IMR-90 (cell line): ENCODE results near the gene RAB3A. TPM values are rescaled to one million over a fixed set of nuclear protein-coding genes. Genes with fewer than 3 reads are reported as not detected.

Experiments used
- ATAC-seq: fragments of 200-7000 bp; cut with Tn5 transposase; 2 replicates; pipeline ENCODE4 v1.9.1; 2020; ENCODE audit warnings: low read depth, mild to moderate bottlenecking, moderate library complexity
- BruUV-seq: library from RNA; stranded (reverse); fragments of 400-500 nt; replicated peaks from 2 replicates; lab custom pipeline; 2021; lab: Mats Ljungman, UMichigan
- CTCF ChIA-PET: fragments of 300-600 bp; formaldehyde crosslinking; extraction: SDS; loops from one replicate; lab custom pipeline; 2021; ENCODE audit warnings: antibody characterized with exemption; lab: Yijun Ruan, JAX
- POLR2A ChIA-PET: fragments of 300-600 bp; sonication (Branson Sonifier 250); formaldehyde crosslinking; loops from one replicate; lab custom pipeline; 2022; ENCODE audit warnings: antibody characterized with exemption; ENCODE audit not compliant: unreplicated experiment; lab: Charles Lee
- DNase-seq: peaks from one replicate; pipeline ENCODE4 v3.0.0; 2013
- H2AFZ ChIP-seq: replicated peaks from 2 replicates; pipeline ENCODE3; 2013; ENCODE audit warnings: low read length, mild to moderate bottlenecking; ENCODE audit not compliant: poor library complexity
- H2AK5ac ChIP-seq: 2 replicates; pipeline ENCODE4 v1.6.1; 2013; ENCODE audit warnings: low read depth, low read length, inconsistent platforms
- H2AK9ac ChIP-seq: replicated peaks from 2 replicates; pipeline ENCODE3; 2013; ENCODE audit warnings: mild to moderate bottlenecking, low read depth, low read length, moderate library complexity; ENCODE audit not compliant: poor library complexity
- H2BK120ac ChIP-seq: 2 replicates; pipeline ENCODE4 v1.6.1; 2013; ENCODE audit warnings: low read depth, low read length, inconsistent platforms
- H2BK15ac ChIP-seq: 3 replicates; pipeline ENCODE4 v1.6.1; 2013; ENCODE audit warnings: low read depth, low read length, inconsistent platforms
- H2BK20ac ChIP-seq: 2 replicates; pipeline ENCODE4 v1.6.1; 2013; ENCODE audit warnings: low read depth, mild to moderate bottlenecking, inconsistent platforms, low read length, moderate library complexity
- H2BK5ac ChIP-seq: 2 replicates; pipeline ENCODE4 v1.6.1; 2013; ENCODE audit warnings: mild to moderate bottlenecking, low read depth, low read length, inconsistent platforms; ENCODE audit not compliant: poor library complexity, severe bottlenecking
- H3K14ac ChIP-seq: replicated peaks from 2 replicates; pipeline ENCODE4 v1.6.1; 2013; ENCODE audit warnings: low read depth, low read length, inconsistent platforms
- H3K18ac ChIP-seq: 2 replicates; pipeline ENCODE4 v1.6.1; 2013; ENCODE audit warnings: low read depth, low read length, control low read depth
- H3K23ac ChIP-seq: 2 replicates; pipeline ENCODE4 v1.6.1; 2013; ENCODE audit warnings: low read depth, low read length, inconsistent platforms
- H3K27ac ChIP-seq: 2 replicates; pipeline ENCODE4 v1.5.1; 2013; ENCODE audit warnings: mild to moderate bottlenecking, control low read depth, low read length; ENCODE audit not compliant: insufficient read depth
- H3K27me3 ChIP-seq: 2 replicates; pipeline ENCODE4 v1.6.1; 2013; ENCODE audit warnings: low read length; ENCODE audit not compliant: control insufficient read depth, insufficient read depth
- H3K36me3 ChIP-seq: 2 replicates; pipeline ENCODE4 v1.6.1; 2013; ENCODE audit warnings: low read length, mixed read lengths; ENCODE audit not compliant: control insufficient read depth, insufficient read depth
- H3K4ac ChIP-seq: 2 replicates; pipeline ENCODE4 v1.6.1; 2013; ENCODE audit warnings: low read depth, low read length, inconsistent platforms
- H3K4me1 ChIP-seq: 2 replicates; pipeline ENCODE4 v1.6.1; 2013; ENCODE audit warnings: low read length, mixed read lengths; ENCODE audit not compliant: control insufficient read depth, insufficient read depth
- H3K4me2 ChIP-seq: 2 replicates; pipeline ENCODE4 v1.6.1; 2013; ENCODE audit warnings: low read depth, mild to moderate bottlenecking, control low read depth, low read length, moderate library complexity
- H3K4me3 ChIP-seq: 2 replicates; pipeline ENCODE4 v1.5.1; 2013; ENCODE audit warnings: low read depth, mild to moderate bottlenecking, control low read depth, low read length, moderate library complexity; ENCODE audit not compliant: insufficient read depth
- H3K56ac ChIP-seq: 2 replicates; pipeline ENCODE4 v1.6.1; 2013; ENCODE audit warnings: low read length, inconsistent platforms; ENCODE audit not compliant: insufficient read depth; ENCODE audit errors: extremely low read depth
- H3K79me1 ChIP-seq, 2 experiments: 2 replicates each; pipeline ENCODE4 v1.6.1; 2013; ENCODE audit warnings: low read length in 2 of 2, inconsistent platforms in 1 of 2, low read depth in 1 of 2
- H3K9ac ChIP-seq: 2 replicates; pipeline ENCODE4 v1.6.1; 2013; ENCODE audit warnings: low read depth, low read length, control low read depth
- H3K9me1 ChIP-seq: 2 replicates; pipeline ENCODE4 v1.6.1; 2013; ENCODE audit warnings: low read length, inconsistent platforms; ENCODE audit not compliant: insufficient read depth
- H3K9me3 ChIP-seq: 2 replicates; pipeline ENCODE4 v1.6.1; 2013; ENCODE audit warnings: low read length; ENCODE audit not compliant: control insufficient read depth, insufficient read depth
- H4K20me1 ChIP-seq: 2 replicates; pipeline ENCODE4 v1.6.1; 2013; ENCODE audit warnings: low read length, inconsistent platforms; ENCODE audit not compliant: insufficient read depth
- H4K5ac ChIP-seq: 2 replicates; pipeline ENCODE4 v1.6.1; 2013; ENCODE audit warnings: mild to moderate bottlenecking, low read depth, low read length, control low read depth
- H4K8ac ChIP-seq, 2 experiments: 2 replicates each; pipeline ENCODE4 v1.6.1; 2013; ENCODE audit warnings: low read depth in 2 of 2, low read length in 2 of 2, control low read depth in 1 of 2, inconsistent platforms in 1 of 2
- H4K91ac ChIP-seq: 2 replicates; pipeline ENCODE4 v1.6.1; 2013; ENCODE audit warnings: low read depth, low read length, inconsistent platforms; ENCODE audit not compliant: insufficient read depth
- BHLHE40 ChIP-seq: fragments of 150-350 bp; IDR thresholded peaks from 2 replicates; pipeline ENCODE4 v1.6.1; 2016; ENCODE audit warnings: mild to moderate bottlenecking, low read depth, low read length
- CEBPB ChIP-seq: IDR thresholded peaks from 2 replicates; pipeline ENCODE4 v1.6.1; 2012; ENCODE audit warnings: low read depth, low read length, improper control_type of control experiment
- CHD1 ChIP-seq: IDR thresholded peaks from 2 replicates; pipeline ENCODE4 v1.6.1; 2012; ENCODE audit warnings: low read depth, low read length, improper control_type of control experiment
- ELK1 ChIP-seq: fragments of 150-350 bp; IDR thresholded peaks from 2 replicates; pipeline ENCODE4 v1.6.1; 2016; ENCODE audit warnings: low read depth, mild to moderate bottlenecking, low read length, moderate library complexity, borderline replicate concordance
- MAZ ChIP-seq: IDR thresholded peaks from 2 replicates; pipeline ENCODE4 v1.6.1; 2012; ENCODE audit warnings: low read depth, mild to moderate bottlenecking, low read length, improper control_type of control experiment, moderate library complexity, borderline replicate concordance
- MXI1 ChIP-seq: IDR thresholded peaks from 2 replicates; pipeline ENCODE4 v1.6.1; 2012; ENCODE audit warnings: low read depth, mild to moderate bottlenecking, low read length, moderate library complexity, borderline replicate concordance
- POLR2A ChIP-seq: IDR thresholded peaks from 2 replicates; pipeline ENCODE4 v1.6.1; 2012; ENCODE audit warnings: mild to moderate bottlenecking, low read depth, low read length
- RCOR1 ChIP-seq: IDR thresholded peaks from 2 replicates; pipeline ENCODE4 v1.6.1; 2012; ENCODE audit warnings: mild to moderate bottlenecking, low read length, improper control_type of control experiment; ENCODE audit not compliant: insufficient replicate concordance
- SMC3 ChIP-seq: fragments of 150-350 bp; IDR thresholded peaks from 2 replicates; pipeline ENCODE4 v1.6.1; 2016; ENCODE audit warnings: low read depth, mild to moderate bottlenecking, antibody characterized with exemption, low read length, moderate library complexity
- WGBS, 2 experiments: methylation state at CpG; one replicate each; pipeline versions ENCODE4 v1.1.5 to v1.1.7; 2013; ENCODE audit warnings: missing lambda C conversion rate in 2 of 2; ENCODE audit not compliant: insufficient read length in 1 of 2; ENCODE audit errors: extremely low coverage in 2 of 2; 5-methylcytosine and 5-hydroxymethylcytosine counted together
- dilution Hi-C: fragments of 300-500 bp; cut with HindIII; formaldehyde crosslinking; loops from one replicate; pipeline ENCODE4 v1.14.3; 2018; ENCODE audit warnings: low sequenced_read_pairs; ENCODE audit not compliant: unreplicated experiment
- in situ Hi-C: fragments of 300-500 bp; cut with MboI; formaldehyde crosslinking; loops from 3 replicates; pipeline ENCODE4 v1.14.3; 2019; ENCODE audit warnings: low sequenced_read_pairs, inconsistent platforms, mixed read lengths
- intact Hi-C: fragments of 100-400 bp; cut with micrococcal nuclease; formaldehyde crosslinking; loops from 2 replicates; pipeline ENCODE4 v1.10.0; 2022
- polyA plus RNA-seq, 3 experiments: library from polyadenylated mRNA; depleted of rRNA; stranded (reverse); fragments of >200 nt; gene quantifications; 2 replicates each; pipeline ENCODE4 v1.2.3, GENCODE V29; 2012; ENCODE audit warnings: low replicate concordance in 1 of 3
- total RNA-seq: library from RNA; depleted of rRNA; stranded (reverse); fragments of >200 nt; gene quantifications from 2 replicates; pipeline ENCODE4 v1.2.3, GENCODE V29; 2012

Gene RAB3A
- total and polyA plus RNA-seq, 2 of the 4 experiments (the other 2 are of a cell fraction): 3.0 to 13.6 TPM

- H4K5ac ChIP-seq: no peak overlapping the region
- no peaks in the 10 kb centered on the region for H3K4me1 ChIP-seq
- ChIA-PET POLR2A (no interaction called here), CTCF (interaction anchor here (1.0 kb wide), 1 partner anchor 25 kb away, joined by 4 read pairs; no protein-coding TSS in a partner anchor)
- H3K79me1 ChIP-seq: no peaks in the 10 kb centered on the region
- no peak overlapping the region for H3K56ac ChIP-seq
- H2AK5ac ChIP-seq: no peak overlapping the region
- no peaks in the 10 kb centered on the region for H3K36me3 ChIP-seq
- H3K9me3 ChIP-seq: peaks cover 3% of the 10 kb centered on the region; the same call in 1 of the 2 replicates
- H3K4me2 ChIP-seq: no peak overlapping the region
- no peaks in the 10 kb centered on the region for H3K9me1 ChIP-seq
- DNase-seq: peak; percentile 39
- no TSS peak for BruUV-seq
- peak overlapping the region; percentile 5 for H2AFZ ChIP-seq
- in situ Hi-C loops (no loop called here), dilution Hi-C loops (no loop called here), intact Hi-C loops (no loop called here)
- H3K14ac ChIP-seq: no peak overlapping the region
- H2BK20ac ChIP-seq: no peak overlapping the region
- H2AK9ac ChIP-seq: peak overlapping the region; percentile 5
- H4K20me1 ChIP-seq: peaks cover 5% of the 10 kb centered on the region; the same call in 1 of the 2 replicates
- no peak overlapping the region for H3K4me3 ChIP-seq
- no peak overlapping the region for H3K18ac ChIP-seq
- no peak overlapping the region for H4K8ac ChIP-seq
- H3K9ac ChIP-seq: no peak overlapping the region
- peaks cover 19% of the 10 kb centered on the region for H3K27me3 ChIP-seq
- H4K91ac ChIP-seq: no peak overlapping the region
- 11% methylated on average over 14 of the region's 37 CpGs; no CpG with 5 or more reads in 1 of the 2 experiments for WGBS, 2 experiments
- H2BK5ac ChIP-seq: no peak overlapping the region
- no peak overlapping the region for H3K27ac ChIP-seq
- TF ChIP-seq RCOR1 (peak; percentile 28), MXI1 (0 out of 2 replicates have a peak, but pooled peaks have one; percentile 17), CEBPB (no peak), POLR2A (no peak), MAZ (no peak), CHD1 (no peak), ELK1 (no peak), BHLHE40 (no peak), SMC3 (no peak; the same call in 1 of the 2 replicates)
- H2BK120ac ChIP-seq: no peak overlapping the region
- peak; percentile 93 for ATAC-seq
- H3K23ac ChIP-seq: no peak overlapping the region
- H3K4ac ChIP-seq: no peak overlapping the region
- H2BK15ac ChIP-seq: no peak overlapping the region
Measured at GRCh38 chr19:18233224-18233825, 29.5 kb upstream of the RAB3A start.
